HCEC 1CT (cell line): ENCODE results near the gene VIPR2.

ENCODE experiments used
- DNase-seq: peaks from one replicate; pipeline ENCODE4 v3.0.0-alpha.2; 2017

Gene VIPR2

DNA sequence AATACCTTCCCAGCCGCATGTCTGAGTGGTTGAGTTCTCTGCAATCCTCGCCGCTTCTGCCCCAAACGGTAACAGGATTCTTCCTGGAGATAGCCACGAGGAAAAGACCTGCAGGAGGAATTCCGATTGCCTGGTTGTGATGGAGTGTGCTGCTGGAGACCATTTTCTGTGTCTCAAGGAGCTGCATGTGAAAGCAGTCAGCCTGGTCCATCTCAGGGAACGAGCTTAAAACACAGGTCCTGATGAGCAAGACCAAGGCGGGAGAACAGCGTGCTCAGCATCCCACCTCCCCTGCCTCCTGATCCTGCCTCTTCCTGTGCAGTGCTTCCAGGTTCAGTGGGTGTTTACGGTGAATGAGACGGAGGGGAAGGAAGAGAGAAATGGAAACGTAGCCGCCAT lies 26.5 kb downstream of the VIPR2 start:
- no peak for DNase-seq

DNA sequence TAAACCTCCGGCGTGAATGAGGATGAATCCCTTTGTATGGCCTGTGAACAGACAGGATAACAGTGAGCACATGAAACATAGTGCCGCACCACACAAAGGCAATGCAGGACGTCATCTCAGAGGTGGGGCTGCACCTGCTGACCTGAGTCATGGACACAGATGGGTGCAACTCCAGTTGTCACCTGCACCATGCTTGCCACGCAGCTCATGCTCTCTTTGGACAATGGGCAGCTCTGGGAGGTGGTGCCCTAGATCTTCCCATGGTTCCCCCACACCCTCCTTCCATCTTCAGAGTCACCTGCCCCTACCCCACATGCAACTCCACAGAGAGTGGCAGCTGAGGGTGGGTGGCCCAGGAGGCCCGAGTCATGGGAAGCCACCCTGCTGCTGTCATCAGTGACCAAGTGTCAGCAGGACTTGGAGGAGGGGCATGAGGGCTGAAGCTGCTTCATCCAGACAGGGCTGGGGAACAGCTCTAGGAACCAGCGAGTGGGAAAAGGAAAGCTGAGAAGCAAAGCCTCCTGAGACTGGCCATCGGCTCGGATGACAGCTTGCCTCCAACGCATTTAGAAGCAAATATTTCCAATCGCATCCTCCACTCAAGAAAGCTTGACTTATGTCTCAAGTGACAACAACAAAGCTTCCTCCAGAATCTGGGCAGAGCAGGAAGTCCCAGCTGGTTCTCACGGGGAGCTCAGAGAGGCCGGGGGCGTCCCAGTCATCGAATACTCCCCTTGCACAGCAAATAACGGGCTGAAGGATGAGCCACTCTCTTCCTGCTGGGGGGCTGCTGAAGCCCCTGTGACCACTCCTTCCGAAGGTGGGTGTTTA lies 27.1 kb downstream of the VIPR2 start:
- DNase-seq: no peak

DNA sequence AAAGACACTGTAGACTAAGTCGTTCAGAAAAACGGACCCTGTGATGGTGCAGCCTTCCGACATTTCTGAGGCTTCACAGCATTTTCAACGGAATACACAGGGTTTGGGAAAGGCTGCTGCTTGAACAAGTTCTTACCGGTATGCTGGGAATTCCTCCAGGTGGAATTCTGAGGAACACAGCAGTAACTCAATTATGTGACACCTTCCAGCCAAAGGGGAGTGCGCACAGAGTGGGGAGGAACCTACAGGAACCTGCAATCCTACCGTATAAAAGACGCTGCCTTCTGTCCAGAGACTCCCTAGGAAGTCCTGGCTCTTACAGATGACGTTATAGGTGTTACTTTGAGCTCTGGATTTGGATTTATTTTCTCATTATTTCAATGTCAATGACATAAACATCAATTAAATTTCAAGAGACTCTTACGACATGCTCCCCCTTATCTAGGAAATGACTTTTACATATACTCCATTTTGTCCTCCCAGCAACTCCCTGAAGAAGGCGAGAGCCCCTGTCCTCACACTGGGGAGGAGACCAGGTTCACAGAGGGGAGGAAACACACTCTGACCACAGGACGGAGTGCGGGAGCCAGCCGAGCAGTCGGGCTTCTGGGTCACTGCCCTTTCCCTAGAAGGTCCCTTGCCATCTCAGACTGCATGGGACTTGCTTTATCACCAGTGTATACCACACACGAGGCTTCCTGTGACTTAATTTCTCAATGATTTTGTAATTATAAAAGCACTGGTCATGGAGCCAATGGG lies 27.9 kb downstream of the VIPR2 start:
- no peak for DNase-seq

GRCh38 chr7:159115601-159116501 lies 28.8 kb downstream of the VIPR2 start:
- no peak for DNase-seq

GRCh38 chr7:159114981-159115380 lies 29.7 kb downstream of the VIPR2 start:
- no peak for DNase-seq

- DNase-seq: no peak
Observed at GRCh38 chr7:159114096-159114495, 30.6 kb downstream of the VIPR2 start.

DNA sequence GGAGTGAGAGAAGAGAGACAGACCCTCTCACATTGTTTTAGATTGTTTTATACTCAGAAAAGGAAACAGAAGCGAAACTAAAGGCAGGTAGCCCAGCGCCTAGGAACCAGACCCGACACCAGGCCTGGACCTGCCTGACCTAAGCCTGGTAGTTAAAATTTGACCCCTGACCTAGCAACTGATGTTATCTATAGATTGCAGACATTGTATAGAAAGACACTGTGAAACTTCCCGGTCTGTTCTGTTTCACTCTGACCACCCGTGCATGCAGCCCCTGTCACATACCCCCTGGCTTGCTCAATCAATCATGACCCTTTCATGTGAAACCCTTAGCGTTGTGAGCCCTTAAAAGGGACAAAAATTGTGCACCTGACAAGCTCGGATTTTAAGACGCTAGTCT lies 31.6 kb downstream of the VIPR2 start:
- no peak for DNase-seq

GRCh38 chr7:159112136-159113011 lies 32.3 kb downstream of the VIPR2 start:
- no peak for DNase-seq

GRCh38 chr7:159109653-159110035 lies 35.0 kb downstream of the VIPR2 start:
- no peak for DNase-seq

- no peak for DNase-seq
Observed at GRCh38 chr7:159108941-159109652, 35.6 kb downstream of the VIPR2 start.

DNA sequence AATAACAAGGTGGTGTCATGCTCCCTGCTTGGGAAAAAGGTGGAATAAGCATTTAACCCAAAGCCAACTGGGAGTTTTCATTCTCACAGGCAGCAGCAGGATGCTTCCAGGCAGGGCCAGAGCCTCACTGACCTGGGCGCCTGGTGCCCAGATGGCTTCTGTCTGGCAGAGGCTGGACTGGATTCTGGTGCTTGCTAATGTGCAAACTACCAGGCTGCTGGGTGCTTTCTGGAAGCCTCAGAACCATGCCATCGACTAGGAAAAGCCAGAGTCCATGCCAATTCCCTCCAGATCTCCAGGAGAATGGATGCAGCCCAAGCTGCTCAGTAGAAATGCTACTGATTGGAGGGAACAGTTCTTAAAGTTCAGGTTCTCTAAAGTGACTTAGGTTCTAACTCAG lies 36.2 kb downstream of the VIPR2 start:
- no peak for DNase-seq

- no peak for DNase-seq
Observed at GRCh38 chr7:159107161-159107892, 37.3 kb downstream of the VIPR2 start.

- DNase-seq: no peak
Observed at GRCh38 chr7:159105832-159106811, 38.5 kb downstream of the VIPR2 start.

DNA sequence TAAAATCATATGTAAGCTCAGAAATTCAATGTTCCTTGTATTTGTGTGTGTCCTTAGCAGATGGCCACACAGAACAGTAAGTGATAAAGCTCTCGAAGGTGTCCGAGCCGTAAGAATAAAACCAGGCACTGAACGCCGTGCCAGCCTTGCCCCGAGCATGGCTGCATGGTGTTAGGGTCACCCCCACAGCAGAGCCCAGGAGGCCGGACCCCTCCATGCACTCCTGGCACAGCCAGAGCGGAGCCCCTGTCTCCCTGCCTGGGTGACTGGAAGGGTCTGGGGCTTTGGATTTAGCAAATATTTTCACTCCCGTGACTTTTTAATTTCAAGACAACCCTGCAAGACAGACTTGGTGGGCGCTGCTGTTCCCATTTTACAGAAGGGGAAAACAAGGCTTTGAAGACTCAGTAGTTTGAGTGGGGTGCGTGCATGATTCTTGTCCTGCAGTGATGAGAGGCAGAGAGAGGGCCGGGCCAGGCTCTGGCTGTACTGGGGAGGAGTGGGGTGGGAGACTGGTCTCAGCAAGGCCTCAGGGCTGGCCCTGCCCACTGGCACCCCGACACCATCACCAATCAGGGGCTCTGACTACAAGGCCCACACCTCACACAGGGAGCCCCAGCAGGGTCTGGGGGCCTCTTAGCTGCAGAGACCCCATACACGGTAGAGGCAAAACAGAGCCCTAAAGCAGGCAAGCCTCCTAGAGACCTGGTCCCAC lies 39.4 kb downstream of the VIPR2 start:
- no peak for DNase-seq

- DNase-seq: no peak
Observed at GRCh38 chr7:159104188-159104920, 40.3 kb downstream of the VIPR2 start.

DNA sequence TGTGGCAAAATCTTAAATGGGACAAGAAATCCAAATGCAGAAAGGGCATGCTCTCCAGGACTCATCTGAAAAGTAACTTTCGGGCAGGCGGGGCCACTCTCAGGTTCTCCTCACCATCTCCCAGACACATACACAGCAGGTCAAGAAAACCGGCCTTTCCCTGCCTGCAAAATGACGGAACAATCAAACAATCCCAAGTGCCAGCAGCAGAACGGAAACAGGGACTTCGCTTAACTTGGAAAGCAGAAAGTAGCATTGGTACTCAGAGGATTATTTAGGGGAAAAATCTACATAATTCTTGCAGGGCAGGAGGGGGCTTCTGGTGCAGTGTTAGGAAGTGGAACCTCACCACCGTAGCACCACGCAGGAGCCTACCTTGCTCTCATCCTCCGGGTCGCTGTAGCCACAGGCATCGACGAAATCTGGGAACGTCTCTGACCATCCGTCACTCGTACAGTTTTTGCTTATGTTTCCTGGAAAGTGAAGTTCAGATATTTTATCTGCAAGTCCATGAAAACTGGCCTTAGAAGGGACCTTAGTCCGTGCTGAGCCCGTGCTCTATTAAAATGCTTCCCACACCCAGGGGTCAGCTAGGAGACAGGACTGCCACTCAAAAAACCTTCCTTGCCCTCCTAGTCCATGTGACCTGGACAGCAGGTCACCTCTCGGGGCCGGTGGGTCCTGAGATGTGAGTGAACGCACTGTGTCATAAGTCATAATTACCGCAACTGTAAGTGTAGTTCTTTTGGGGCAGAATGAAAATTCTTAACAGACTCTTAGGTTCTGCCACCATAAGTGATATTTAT lies 41.1 kb downstream of the VIPR2 start:
- DNase-seq: no peak

- DNase-seq: no peak
Observed at GRCh38 chr7:159102681-159103381, 41.8 kb downstream of the VIPR2 start.
